NT2/D1 (cell line): Measurements from ENCODE around the gene PRPF40A.

Experiments
- SUZ12 ChIP-seq: IDR thresholded peaks from 2 replicates; pipeline ENCODE4 v1.6.1; 2011; ENCODE audit not compliant: insufficient read length, insufficient read depth; ENCODE audit errors: extremely low read depth
- ZNF274 ChIP-seq: IDR thresholded peaks from 2 replicates; pipeline ENCODE4 v1.6.1; 2011; ENCODE audit warnings: mild to moderate bottlenecking, low read depth, low read length

GRCh38 chr2:152661076-152661475, 56.2 kb downstream of the PRPF40A start:
- TF ChIP-seq ZNF274: no peak
- TF ChIP-seq SUZ12: no peak
